Astrocyte (in vitro differentiated cells and primary cell): Measurements from ENCODE around the gene GSTK1. TPM values are rescaled to one million over a fixed set of nuclear protein-coding genes. Genes with fewer than 3 reads are reported as not detected.

ENCODE experiments used
- DNase-seq: peaks from one replicate; pipeline ENCODE4 v3.0.0-alpha.2; 2010; ENCODE audit warnings: low read depth
- FAIRE-seq: peaks from 2 replicates; lab custom pipeline; 2011; peaks lifted over from hg19 to GRCh38; lab: Jason Lieb, UNC
- H2AFZ ChIP-seq: 2 replicates; pipeline ENCODE4 v1.6.0; 2012; ENCODE audit warnings: low read depth, low read length, inconsistent platforms
- H3K27ac ChIP-seq: 2 replicates; pipeline ENCODE4 v1.5.1; 2011; ENCODE audit warnings: low read depth, low read length, inconsistent platforms
- H3K27me3 ChIP-seq: 2 replicates; pipeline ENCODE4 v1.6.0; 2011; ENCODE audit warnings: low read length, inconsistent platforms; ENCODE audit not compliant: insufficient read depth
- H3K36me3 ChIP-seq: 2 replicates; pipeline ENCODE4 v1.5.1; 2011; ENCODE audit warnings: low read length, inconsistent platforms; ENCODE audit not compliant: insufficient read depth
- H3K4me1 ChIP-seq: 2 replicates; pipeline ENCODE4 v1.5.1; 2011; ENCODE audit warnings: low read length, inconsistent platforms; ENCODE audit not compliant: insufficient read depth
- H3K4me2 ChIP-seq: 2 replicates; pipeline ENCODE4 v1.6.0; 2012; ENCODE audit warnings: low read length, inconsistent platforms
- H3K4me3 ChIP-seq: 2 replicates; pipeline ENCODE4 v1.5.1; 2011; ENCODE audit warnings: low read depth, mild to moderate bottlenecking, low read length, inconsistent platforms; ENCODE audit not compliant: insufficient read depth
- H3K79me2 ChIP-seq: 2 replicates; pipeline ENCODE4 v1.6.0; 2012; ENCODE audit warnings: mild to moderate bottlenecking, low read length, inconsistent platforms; ENCODE audit not compliant: insufficient read depth
- H3K9ac ChIP-seq: 2 replicates; pipeline ENCODE4 v1.6.0; 2012; ENCODE audit warnings: mild to moderate bottlenecking, low read length, inconsistent platforms
- H3K9me3 ChIP-seq: 2 replicates; pipeline ENCODE4 v1.5.1; 2012; ENCODE audit warnings: low read depth, mild to moderate bottlenecking, low read length, inconsistent platforms; ENCODE audit not compliant: insufficient read depth
- H4K20me1 ChIP-seq: 2 replicates; pipeline ENCODE4 v1.6.0; 2012; ENCODE audit warnings: low read length, inconsistent platforms; ENCODE audit not compliant: insufficient read depth
- H3K27ac Mint-ChIP-seq: one replicate; pipeline ENCODE4 v1.8.0; 2021; ENCODE audit warnings: mild to moderate bottlenecking, mixed read lengths; ENCODE audit not compliant: unreplicated experiment
- H3K27me3 Mint-ChIP-seq: one replicate; pipeline ENCODE4 v1.8.0; 2021; ENCODE audit warnings: low read depth, mixed read lengths; ENCODE audit not compliant: unreplicated experiment
- H3K36me3 Mint-ChIP-seq: one replicate; pipeline ENCODE4 v1.8.0; 2021; ENCODE audit warnings: low read depth, mixed read lengths; ENCODE audit not compliant: unreplicated experiment
- H3K4me1 Mint-ChIP-seq: one replicate; pipeline ENCODE4 v1.8.0; 2021; ENCODE audit warnings: low read depth, mixed read lengths; ENCODE audit not compliant: unreplicated experiment
- H3K4me3 Mint-ChIP-seq: one replicate; pipeline ENCODE4 v1.8.0; 2021; ENCODE audit warnings: mild to moderate bottlenecking, moderate library complexity, mixed read lengths; ENCODE audit not compliant: unreplicated experiment
- H3K9me3 Mint-ChIP-seq: one replicate; pipeline ENCODE4 v1.8.0; 2021; ENCODE audit warnings: mild to moderate bottlenecking, mixed read lengths; ENCODE audit not compliant: unreplicated experiment
- EZH2 ChIP-seq: IDR thresholded peaks from 2 replicates; pipeline ENCODE4 v1.6.1; 2012; ENCODE audit warnings: mild to moderate bottlenecking, low read length, inconsistent platforms; ENCODE audit not compliant: insufficient read depth
- total RNA-seq: library from RNA; stranded (reverse); gene quantifications from 2 replicates; pipeline ENCODE4 v1.2.1, GENCODE V29; 2021
- TF ChIP-seq, protein P1 (sequence below): IDR thresholded peaks from 2 replicates; pipeline ENCODE4 v1.5.1; 2011; ENCODE audit warnings: low read depth, mild to moderate bottlenecking, inconsistent platforms, low read length, moderate library complexity; ENCODE audit not compliant: insufficient read depth

The GSTK1 gene
- total RNA-seq, 1 donor from 2014 or later: 97.5 TPM

DNA sequence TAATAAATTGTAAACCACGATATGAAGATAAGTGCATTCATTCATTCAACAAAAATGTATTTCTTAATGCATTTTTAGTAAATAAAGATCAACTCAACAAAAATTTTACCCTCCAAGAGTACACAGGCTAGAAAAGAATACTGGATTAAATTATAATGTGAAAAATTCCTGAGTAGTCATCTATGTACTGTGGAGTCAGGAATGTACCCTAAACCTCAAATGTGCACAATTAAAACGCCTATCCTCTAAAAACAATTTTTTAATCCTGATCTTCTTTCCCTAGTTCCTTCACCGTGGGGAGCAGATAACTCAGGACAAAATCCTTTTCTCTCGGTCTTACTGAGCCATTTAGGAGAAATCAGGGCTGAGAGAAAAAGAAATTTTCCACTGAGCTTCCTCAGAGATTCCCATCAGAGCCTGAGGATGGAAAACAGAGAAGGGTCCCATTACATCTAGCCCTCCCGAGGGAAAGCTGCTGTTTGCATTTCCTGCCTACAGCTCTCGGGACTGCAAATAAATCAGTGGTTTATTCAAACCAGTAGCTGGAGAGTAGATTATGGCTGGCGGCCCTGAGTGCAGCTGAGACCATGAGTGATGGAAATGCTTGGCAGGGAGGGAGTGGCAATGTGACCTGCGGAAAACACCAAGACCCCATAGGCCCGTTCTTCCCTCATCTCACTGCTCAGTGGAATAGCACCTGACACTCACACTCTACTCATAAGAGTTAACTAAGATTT lies 34.0 kb upstream of the GSTK1 start:
- H3K36me3 ChIP-seq: no peaks in the 10 kb centered on the region
- Mint-ChIP-seq H3K27me3 (peaks cover 2% of the 10 kb centered on the region), H3K36me3 (no peaks in the 10 kb centered on the region), H3K27ac (no peak overlapping the region), H3K4me1 (no peaks in the 10 kb centered on the region), H3K4me3 (no peak overlapping the region), H3K9me3 (no peaks in the 10 kb centered on the region)
- FAIRE-seq: no peak
- no peaks in the 10 kb centered on the region for H3K79me2 ChIP-seq
- H3K27me3 ChIP-seq: no peaks in the 10 kb centered on the region
- no peak overlapping the region for H3K27ac ChIP-seq
- TF ChIP-seq, protein P1, sequence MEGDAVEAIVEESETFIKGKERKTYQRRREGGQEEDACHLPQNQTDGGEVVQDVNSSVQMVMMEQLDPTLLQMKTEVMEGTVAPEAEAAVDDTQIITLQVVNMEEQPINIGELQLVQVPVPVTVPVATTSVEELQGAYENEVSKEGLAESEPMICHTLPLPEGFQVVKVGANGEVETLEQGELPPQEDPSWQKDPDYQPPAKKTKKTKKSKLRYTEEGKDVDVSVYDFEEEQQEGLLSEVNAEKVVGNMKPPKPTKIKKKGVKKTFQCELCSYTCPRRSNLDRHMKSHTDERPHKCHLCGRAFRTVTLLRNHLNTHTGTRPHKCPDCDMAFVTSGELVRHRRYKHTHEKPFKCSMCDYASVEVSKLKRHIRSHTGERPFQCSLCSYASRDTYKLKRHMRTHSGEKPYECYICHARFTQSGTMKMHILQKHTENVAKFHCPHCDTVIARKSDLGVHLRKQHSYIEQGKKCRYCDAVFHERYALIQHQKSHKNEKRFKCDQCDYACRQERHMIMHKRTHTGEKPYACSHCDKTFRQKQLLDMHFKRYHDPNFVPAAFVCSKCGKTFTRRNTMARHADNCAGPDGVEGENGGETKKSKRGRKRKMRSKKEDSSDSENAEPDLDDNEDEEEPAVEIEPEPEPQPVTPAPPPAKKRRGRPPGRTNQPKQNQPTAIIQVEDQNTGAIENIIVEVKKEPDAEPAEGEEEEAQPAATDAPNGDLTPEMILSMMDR: no peak
- no peak for TF ChIP-seq EZH2
- H4K20me1 ChIP-seq: no peaks in the 10 kb centered on the region
- no peak overlapping the region for H3K4me3 ChIP-seq
- no peak overlapping the region for H3K4me2 ChIP-seq
- no peak for DNase-seq
- no peaks in the 10 kb centered on the region for H3K9me3 ChIP-seq
- H3K9ac ChIP-seq: no peak overlapping the region
- H2AFZ ChIP-seq: no peak overlapping the region
- no peaks in the 10 kb centered on the region for H3K4me1 ChIP-seq

DNA sequence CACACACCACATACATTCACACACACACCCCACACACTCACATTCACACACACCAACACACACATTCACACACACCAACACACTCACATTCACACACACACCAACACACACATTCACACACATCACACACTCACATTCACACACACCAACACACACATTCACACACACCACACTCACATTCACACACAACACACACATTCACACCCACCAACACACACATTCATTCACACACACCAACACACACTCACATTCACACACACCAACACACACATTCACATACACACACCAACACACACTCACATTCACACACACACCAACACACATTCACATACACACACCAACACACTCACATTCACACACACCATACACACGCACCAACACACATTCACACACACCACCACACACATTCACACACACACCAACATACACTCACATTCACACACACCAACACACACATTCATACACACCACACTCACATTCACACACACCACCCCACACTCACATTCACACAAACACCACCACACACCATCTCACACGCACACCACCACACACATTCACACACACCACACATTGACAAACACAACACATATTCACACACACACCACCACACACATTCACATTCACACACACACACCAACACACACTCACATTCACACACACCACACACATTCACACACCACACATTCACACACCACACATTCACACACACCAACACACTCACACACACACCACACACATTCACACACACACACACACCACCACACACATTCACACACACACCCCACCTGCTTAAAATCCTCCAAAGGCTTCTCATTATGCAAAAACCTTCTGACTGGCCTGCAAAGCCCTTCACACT lies 32.4 kb upstream of the GSTK1 start:
- Histone ChIP-seq H2AFZ (no peak overlapping the region), H3K27me3 (no peaks in the 10 kb centered on the region), H3K9me3 (no peaks in the 10 kb centered on the region), H3K27ac (no peak overlapping the region), H3K36me3 (no peaks in the 10 kb centered on the region), H3K4me3 (no peak overlapping the region), H4K20me1 (no peaks in the 10 kb centered on the region), H3K4me2 (no peak overlapping the region), H3K4me1 (no peaks in the 10 kb centered on the region), H3K79me2 (no peaks in the 10 kb centered on the region), H3K9ac (no peak overlapping the region)
- H3K4me1 Mint-ChIP-seq: no peaks in the 10 kb centered on the region
- peaks cover 2% of the 10 kb centered on the region for H3K27me3 Mint-ChIP-seq
- no peaks in the 10 kb centered on the region for H3K36me3 Mint-ChIP-seq
- peak; percentile 13 for FAIRE-seq
- TF ChIP-seq EZH2: no peak
- TF ChIP-seq, protein P1: no peak
- no peak for DNase-seq
- no peak overlapping the region for H3K4me3 Mint-ChIP-seq
- H3K9me3 Mint-ChIP-seq: peaks cover 3% of the 10 kb centered on the region
- H3K27ac Mint-ChIP-seq: no peak overlapping the region
